GM21529 (cell line): ENCODE data around the gene BBOX1.
"Not testable (repeated sequence)": the region's sequence is repeated elsewhere in the genome, so short reads cannot be mapped to it uniquely, and the experiment has no call there.

Source experiments
- ATAC-seq: cut with Tn5 transposase; IDR thresholded peaks from one replicate; pipeline ENCODE4 v1.9.1; 2021; ENCODE audit not compliant: unreplicated experiment

The BBOX1 gene

GRCh38 chr11:27119396-27119795, 78.8 kb downstream of the BBOX1 start:
- no peak for ATAC-seq

- ATAC-seq = no peak
Observed at GRCh38 chr11:27120211-27120610, 79.6 kb downstream of the BBOX1 start.

GRCh38 chr11:27122001-27122400, 81.4 kb downstream of the BBOX1 start:
- no peak for ATAC-seq

- no peak for ATAC-seq
Observed at GRCh38 chr11:27124514-27125264, 84.1 kb downstream of the BBOX1 start.

- ATAC-seq = no peak
Observed at GRCh38 chr11:27129686-27130085, 89.1 kb downstream of the BBOX1 start.

GRCh38 chr11:27130806-27131205, 90.2 kb downstream of the BBOX1 start:
- no peak for ATAC-seq

- not testable (repeated sequence) for ATAC-seq
Observed at GRCh38 chr11:27135924-27136329, 95.3 kb downstream of the BBOX1 start.

- no peak for ATAC-seq
Observed at GRCh38 chr11:27138716-27139115, 98.1 kb downstream of the BBOX1 start.

- no peak for ATAC-seq
Observed at GRCh38 chr11:27139742-27140367, 99.2 kb downstream of the BBOX1 start.

- no peak for ATAC-seq
Observed at GRCh38 chr11:27141576-27141975, 101.0 kb downstream of the BBOX1 start.

GRCh38 chr11:27147916-27148315, 107.3 kb downstream of the BBOX1 start:
- ATAC-seq = no peak

GRCh38 chr11:27148506-27148905, 107.9 kb downstream of the BBOX1 start:
- ATAC-seq = no peak

- no peak for ATAC-seq
Observed at GRCh38 chr11:27150098-27150497, 109.5 kb downstream of the BBOX1 start.

- ATAC-seq = no peak
Observed at GRCh38 chr11:27153136-27153535, 112.5 kb downstream of the BBOX1 start.

- peak; percentile 81 for ATAC-seq
Observed at GRCh38 chr11:27158456-27159334, 118.1 kb downstream of the BBOX1 start.

- no peak for ATAC-seq
Observed at GRCh38 chr11:27159335-27159679, 118.7 kb downstream of the BBOX1 start.

GRCh38 chr11:27161071-27161470, 120.5 kb downstream of the BBOX1 start:
- no peak for ATAC-seq

GRCh38 chr11:27162237-27162636, 121.6 kb downstream of the BBOX1 start:
- ATAC-seq = no peak

GRCh38 chr11:27166130-27166529, 125.5 kb downstream of the BBOX1 start:
- no peak for ATAC-seq

GRCh38 chr11:27171376-27171958, 130.9 kb downstream of the BBOX1 start:
- no peak for ATAC-seq

GRCh38 chr11:27173545-27173944, 132.9 kb downstream of the BBOX1 start:
- no peak for ATAC-seq
